K562 (cell line): ENCODE measurements around the gene LMNTD2. TPM values are rescaled to one million over a fixed set of nuclear protein-coding genes. Genes with fewer than 3 reads are reported as not detected.

Source experiments
- CHD7 ChIP-seq: fragments of 200-600 bp; sonication (generic); IDR thresholded peaks from one replicate; pipeline ENCODE4 v1.6.1; 2012; ENCODE audit warnings: mild to moderate bottlenecking, low read depth, low read length, inconsistent platforms
- FOXM1 ChIP-seq, 2 experiments: fragments of 450-650 bp in 1 of 2; sonication (generic) in 1 of 2; formaldehyde crosslinking in 1 of 2; IDR thresholded peaks; 2 replicates each; pipeline versions ENCODE4 v1.6.1 to v1.9.0; 2017 to 2022; ENCODE audit warnings: low read depth in 2 of 2, mild to moderate bottlenecking in 2 of 2, missing genetic modification reagents in 1 of 2, moderate library complexity in 1 of 2
- SRSF3 ChIP-seq: fragments of 200-400 bp; formaldehyde crosslinking; IDR thresholded peaks from 2 replicates; pipeline ENCODE4 v1.6.1; 2016; ENCODE audit warnings: mild to moderate bottlenecking, low read length, moderate library complexity; ENCODE audit not compliant: insufficient read depth
- ZNF407 ChIP-seq: fragments of 450-650 bp; IDR thresholded peaks from 2 replicates; pipeline ENCODE4 v1.6.1; 2016; ENCODE audit warnings: low read depth
- polyA plus RNA-seq, 8 experiments: library from polyadenylated mRNA; depleted of rRNA in 4 of 8; stranded (reverse) in 5 of 8; unstranded in 3 of 8; fragments of >200 nt; fragmentation: Nextera tagmentation in 2 of 8; fragmentation: Illumina TruSeq in 1 of 8; extraction: Ambion mirVana in 2 of 8; extraction: Trizol in 1 of 8; gene quantifications; 2 replicates each; pipeline versions ENCODE4 v1.2.1 to v1.2.3, GENCODE V29; 2011 to 2014; ENCODE audit warnings: inconsistent platforms in 1 of 8, missing spikeins in 1 of 8
- total RNA-seq, 7 experiments: library from RNA; depleted of rRNA in 6 of 7; stranded (reverse); fragments of >200 nt in 6 of 7; fragmentation: Illumina TruSeq in 2 of 7; extraction: Trizol in 2 of 7; gene quantifications; 2 replicates each; pipeline versions ENCODE4 v1.2.1 to v1.2.3, GENCODE V29; 2011 to 2021; ENCODE audit warnings: low replicate concordance in 1 of 7
- TF ChIP-seq, protein P1 (sequence below): fragments of 250-450 bp; sonication (Bioruptor Pico); IDR thresholded peaks from 2 replicates; pipeline ENCODE4 v1.8.0; 2021; ENCODE audit warnings: borderline replicate concordance, mild to moderate bottlenecking, moderate library complexity; ENCODE audit not compliant: poor library complexity, severe bottlenecking

LMNTD2 gene
- total and polyA plus RNA-seq, 9 of the 15 experiments (the other 6 are each of a cell fraction or from before 2014, with no cell fraction given) = 0.48 to 4.2 (median 1.5) TPM; not detected in 3

GRCh38 chr11:575996-576768 lies 15.6 kb upstream of the LMNTD2 start, which contains the start of gene PHRF1 (continued):
- TF ChIP-seq ZNF407 (no peak; the same call in 1 of the 2 replicates), SRSF3 (no peak), CHD7 (no peak), FOXM1 (IDR thresholded peaks at IDR 0.05; ENCODE audit: low read depth) (no peak), FOXM1 (CRISPR knock-in tag; IDR thresholded peaks at IDR 0.05; ENCODE audit: low read depth) (no peak)
- TF ChIP-seq, protein P1, sequence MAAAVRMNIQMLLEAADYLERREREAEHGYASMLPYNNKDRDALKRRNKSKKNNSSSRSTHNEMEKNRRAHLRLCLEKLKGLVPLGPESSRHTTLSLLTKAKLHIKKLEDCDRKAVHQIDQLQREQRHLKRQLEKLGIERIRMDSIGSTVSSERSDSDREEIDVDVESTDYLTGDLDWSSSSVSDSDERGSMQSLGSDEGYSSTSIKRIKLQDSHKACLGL (CRISPR knock-in tag) = no peak
